ENCODE data around the gene ABI1.

Gene ABI1

DNA sequence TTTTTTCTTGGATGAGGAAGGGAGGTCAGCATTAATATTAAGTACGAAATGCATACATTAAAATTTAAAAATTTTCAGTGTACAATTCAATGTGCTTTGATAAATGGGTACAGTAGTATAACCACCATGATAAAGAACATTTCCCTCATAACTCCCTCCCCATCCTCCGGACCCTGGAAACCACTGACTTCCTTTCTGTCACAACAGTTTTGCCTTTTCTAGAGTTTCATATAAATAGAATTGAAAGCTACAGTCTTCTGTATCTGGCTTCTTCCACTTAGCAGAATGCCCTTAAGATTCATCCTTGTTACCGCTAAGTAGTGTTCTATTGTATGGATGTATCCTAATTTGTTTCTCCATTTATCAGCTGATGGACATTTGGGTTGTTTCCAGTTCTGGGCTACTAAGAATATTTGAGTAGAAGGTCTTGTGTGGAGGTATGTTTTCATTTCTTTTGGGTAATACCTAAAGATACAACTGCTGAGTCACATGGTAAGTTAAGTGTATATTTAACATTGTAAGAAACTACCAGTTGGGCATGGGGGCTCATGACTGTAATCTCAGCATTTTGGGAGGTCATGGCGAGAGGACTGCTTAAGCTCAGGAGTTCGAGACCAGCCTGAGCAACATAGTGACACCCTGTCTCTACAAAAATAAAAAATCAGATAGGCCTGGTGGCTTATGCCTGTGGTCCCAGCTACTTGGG is 30.8 kb downstream of the ABI1 start:
- TF ChIP-seq TCF12 (IDR thresholded peaks at IDR 0.05; ENCODE audit: low read depth), result no peak
- no peak for TF ChIP-seq ZBTB7A (IDR thresholded peaks at IDR 0.05; ENCODE audit: low read depth)
- no peak for TF ChIP-seq YY1 (IDR thresholded peaks at IDR 0.05; ENCODE audit: low read depth)
- TF ChIP-seq, protein P1, sequence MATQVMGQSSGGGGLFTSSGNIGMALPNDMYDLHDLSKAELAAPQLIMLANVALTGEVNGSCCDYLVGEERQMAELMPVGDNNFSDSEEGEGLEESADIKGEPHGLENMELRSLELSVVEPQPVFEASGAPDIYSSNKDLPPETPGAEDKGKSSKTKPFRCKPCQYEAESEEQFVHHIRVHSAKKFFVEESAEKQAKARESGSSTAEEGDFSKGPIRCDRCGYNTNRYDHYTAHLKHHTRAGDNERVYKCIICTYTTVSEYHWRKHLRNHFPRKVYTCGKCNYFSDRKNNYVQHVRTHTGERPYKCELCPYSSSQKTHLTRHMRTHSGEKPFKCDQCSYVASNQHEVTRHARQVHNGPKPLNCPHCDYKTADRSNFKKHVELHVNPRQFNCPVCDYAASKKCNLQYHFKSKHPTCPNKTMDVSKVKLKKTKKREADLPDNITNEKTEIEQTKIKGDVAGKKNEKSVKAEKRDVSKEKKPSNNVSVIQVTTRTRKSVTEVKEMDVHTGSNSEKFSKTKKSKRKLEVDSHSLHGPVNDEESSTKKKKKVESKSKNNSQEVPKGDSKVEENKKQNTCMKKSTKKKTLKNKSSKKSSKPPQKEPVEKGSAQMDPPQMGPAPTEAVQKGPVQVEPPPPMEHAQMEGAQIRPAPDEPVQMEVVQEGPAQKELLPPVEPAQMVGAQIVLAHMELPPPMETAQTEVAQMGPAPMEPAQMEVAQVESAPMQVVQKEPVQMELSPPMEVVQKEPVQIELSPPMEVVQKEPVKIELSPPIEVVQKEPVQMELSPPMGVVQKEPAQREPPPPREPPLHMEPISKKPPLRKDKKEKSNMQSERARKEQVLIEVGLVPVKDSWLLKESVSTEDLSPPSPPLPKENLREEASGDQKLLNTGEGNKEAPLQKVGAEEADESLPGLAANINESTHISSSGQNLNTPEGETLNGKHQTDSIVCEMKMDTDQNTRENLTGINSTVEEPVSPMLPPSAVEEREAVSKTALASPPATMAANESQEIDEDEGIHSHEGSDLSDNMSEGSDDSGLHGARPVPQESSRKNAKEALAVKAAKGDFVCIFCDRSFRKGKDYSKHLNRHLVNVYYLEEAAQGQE (IDR thresholded peaks at IDR 0.05; ENCODE audit: low read depth), result no peak
- TF ChIP-seq NFIC (IDR thresholded peaks at IDR 0.05), result no peak
- no peak for TF ChIP-seq FOXM1 (IDR thresholded peaks at IDR 0.05; ENCODE audit: borderline replicate concordance, low read depth)
- no peak for TF ChIP-seq RAD21 (IDR thresholded peaks at IDR 0.05; ENCODE audit: low read depth)
- TF ChIP-seq TEAD4 (IDR thresholded peaks at IDR 0.05), result no peak
- TF ChIP-seq CREB1 (IDR thresholded peaks at IDR 0.05; ENCODE audit: low read depth), result no peak
- TF ChIP-seq EP300 (IDR thresholded peaks at IDR 0.05; ENCODE audit: borderline replicate concordance), result no peak
- TF ChIP-seq, protein P2, sequence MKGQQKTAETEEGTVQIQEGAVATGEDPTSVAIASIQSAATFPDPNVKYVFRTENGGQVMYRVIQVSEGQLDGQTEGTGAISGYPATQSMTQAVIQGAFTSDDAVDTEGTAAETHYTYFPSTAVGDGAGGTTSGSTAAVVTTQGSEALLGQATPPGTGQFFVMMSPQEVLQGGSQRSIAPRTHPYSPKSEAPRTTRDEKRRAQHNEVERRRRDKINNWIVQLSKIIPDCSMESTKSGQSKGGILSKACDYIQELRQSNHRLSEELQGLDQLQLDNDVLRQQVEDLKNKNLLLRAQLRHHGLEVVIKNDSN (IDR thresholded peaks at IDR 0.05), result no peak

- TF ChIP-seq, protein P2 (IDR thresholded peaks at IDR 0.05), result no peak
- TF ChIP-seq TEAD4 (IDR thresholded peaks at IDR 0.05), result 0 out of 2 replicates have a peak, but pooled peaks have one; percentile 15
Measured at GRCh38 chr10:26824015-26824690, 36.6 kb downstream of the ABI1 start.

DNA sequence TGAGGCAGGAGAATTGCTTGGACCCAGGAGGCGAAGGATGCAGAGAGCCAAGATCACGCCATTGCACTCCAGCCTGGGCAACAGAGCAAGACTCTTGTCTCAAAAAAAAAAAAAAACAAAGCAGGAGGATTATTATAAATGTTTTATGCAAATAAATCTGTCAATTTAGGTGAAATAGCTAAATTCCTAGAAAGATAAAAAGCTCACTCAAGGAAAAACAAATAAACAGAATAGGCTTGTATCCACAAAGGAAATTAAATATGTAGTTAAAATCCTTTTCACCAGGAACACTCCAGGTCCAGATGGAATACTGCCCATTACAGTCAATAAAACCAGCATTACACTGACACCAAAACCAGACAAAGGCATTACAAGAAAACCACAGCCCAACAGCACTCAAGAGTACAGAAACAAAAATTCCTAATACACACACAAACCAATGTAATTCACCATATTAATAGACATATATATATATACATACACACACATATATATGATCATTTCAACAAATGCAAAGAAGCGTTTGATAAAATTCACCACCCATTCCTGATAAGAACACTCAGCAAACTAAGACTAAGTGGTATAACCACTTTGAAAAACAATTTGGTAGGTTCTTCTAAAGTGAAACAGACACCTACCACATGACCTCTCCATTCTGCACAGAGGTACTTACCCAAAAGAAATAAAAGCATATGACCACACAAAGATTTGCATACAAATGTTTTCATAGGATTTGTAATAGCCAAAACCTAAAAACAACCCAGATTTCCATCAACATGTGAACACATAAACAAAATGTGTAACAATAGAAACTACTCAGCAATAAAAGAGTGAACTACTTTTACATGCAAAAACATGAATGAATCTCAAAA is 38.8 kb downstream of the ABI1 start:
- TF ChIP-seq CREB1 (IDR thresholded peaks at IDR 0.05; ENCODE audit: low read depth) (no peak), NFIC (IDR thresholded peaks at IDR 0.05) (no peak), FOXM1 (IDR thresholded peaks at IDR 0.05; ENCODE audit: borderline replicate concordance, low read depth) (no peak), YY1 (IDR thresholded peaks at IDR 0.05; ENCODE audit: low read depth) (no peak), EP300 (IDR thresholded peaks at IDR 0.05; ENCODE audit: borderline replicate concordance) (no peak), TCF12 (IDR thresholded peaks at IDR 0.05; ENCODE audit: low read depth) (no peak)
- TF ChIP-seq, protein P2 (IDR thresholded peaks at IDR 0.05), result no peak

GRCh38 chr10:26815500-26815899 is 45.3 kb downstream of the ABI1 start:
- TF ChIP-seq TAF1 (IDR thresholded peaks at IDR 0.05; ENCODE audit: low read depth) (no peak), TEAD4 (IDR thresholded peaks at IDR 0.05) (no peak)

- TF ChIP-seq, protein P1 (IDR thresholded peaks at IDR 0.05; ENCODE audit: low read depth), result no peak
- TF ChIP-seq FOXM1 (IDR thresholded peaks at IDR 0.05; ENCODE audit: borderline replicate concordance, low read depth) (no peak), NFIC (IDR thresholded peaks at IDR 0.05) (no peak), TEAD4 (IDR thresholded peaks at IDR 0.05) (no peak), TCF12 (IDR thresholded peaks at IDR 0.05; ENCODE audit: low read depth) (no peak), CREB1 (IDR thresholded peaks at IDR 0.05; ENCODE audit: low read depth) (no peak), EGR1 (IDR thresholded peaks at IDR 0.05) (no peak), RAD21 (IDR thresholded peaks at IDR 0.05; ENCODE audit: low read depth) (no peak), MAX (IDR thresholded peaks at IDR 0.05) (no peak), EP300 (IDR thresholded peaks at IDR 0.05; ENCODE audit: borderline replicate concordance) (no peak), CEBPB (IDR thresholded peaks at IDR 0.05) (no peak), TAF1 (IDR thresholded peaks at IDR 0.05; ENCODE audit: low read depth) (no peak), ZBTB7A (IDR thresholded peaks at IDR 0.05; ENCODE audit: low read depth) (no peak), YY1 (IDR thresholded peaks at IDR 0.05; ENCODE audit: low read depth) (no peak)
- TF ChIP-seq, protein P2 (IDR thresholded peaks at IDR 0.05), result no peak
Measured at GRCh38 chr10:26810435-26811026, 50.2 kb downstream of the ABI1 start.
